HepG2 (cell line): ENCODE results near the gene ANAPC2. TPM values are rescaled to one million over a fixed set of nuclear protein-coding genes. Genes with fewer than 3 reads are reported as not detected.

ENCODE experiments used
- ARID3A ChIP-seq: IDR thresholded peaks from 2 replicates; pipeline ENCODE4 v1.6.1; 2012; ENCODE audit warnings: low read depth, low read length, improper control_type of control experiment
- HNRNPL ChIP-seq: fragments of 200-400 bp; formaldehyde crosslinking; IDR thresholded peaks from 2 replicates; pipeline ENCODE4 v1.6.1; 2017; ENCODE audit warnings: mild to moderate bottlenecking, low read depth, low read length
- HNRNPLL ChIP-seq: fragments of 200-400 bp; formaldehyde crosslinking; IDR thresholded peaks from 2 replicates; pipeline ENCODE4 v1.6.1; 2017; ENCODE audit warnings: mild to moderate bottlenecking, low read depth, low read length; ENCODE audit not compliant: poor library complexity, severe bottlenecking
- HOXA3 ChIP-seq: sonication (generic); formaldehyde crosslinking; IDR thresholded peaks from 2 replicates; pipeline ENCODE4 v1.5.0; 2020; ENCODE audit warnings: missing genetic modification reagents
- MYC ChIP-seq: sonication (generic); formaldehyde crosslinking; IDR thresholded peaks from 2 replicates; pipeline ENCODE4 v1.9.0; 2021; ENCODE audit warnings: missing genetic modification reagents, borderline replicate concordance
- MYNN ChIP-seq: sonication (generic); formaldehyde crosslinking; IDR thresholded peaks from 2 replicates; pipeline ENCODE4 v1.4.0; 2020; ENCODE audit warnings: mild to moderate bottlenecking, low read depth, missing genetic modification reagents
- NCOA1 ChIP-seq: sonication (generic); formaldehyde crosslinking; IDR thresholded peaks from 2 replicates; pipeline ENCODE4 v1.9.0; 2021; ENCODE audit warnings: missing genetic modification reagents
- USF2 ChIP-seq, 2 experiments: sonication (generic) in 1 of 2; formaldehyde crosslinking in 1 of 2; IDR thresholded peaks; 2 replicates each; pipeline versions ENCODE4 v1.5.1 to v1.6.1; 2011 to 2020; ENCODE audit warnings: borderline replicate concordance in 1 of 2, low read depth in 1 of 2, low read length in 1 of 2, mild to moderate bottlenecking in 1 of 2, missing genetic modification reagents in 1 of 2, moderate library complexity in 1 of 2
- ZBTB2 ChIP-seq: sonication (generic); formaldehyde crosslinking; IDR thresholded peaks from 2 replicates; pipeline ENCODE4 v1.8.0; 2022; ENCODE audit warnings: low read depth, missing genetic modification reagents
- ZFP62 ChIP-seq: sonication (generic); formaldehyde crosslinking; IDR thresholded peaks from 2 replicates; pipeline ENCODE4 v1.4.0; 2020; ENCODE audit warnings: missing genetic modification reagents
- ZFP82 ChIP-seq: sonication (generic); formaldehyde crosslinking; IDR thresholded peaks from 2 replicates; pipeline ENCODE4 v1.5.1; 2020; ENCODE audit warnings: mild to moderate bottlenecking, missing genetic modification reagents, borderline replicate concordance
- ZNF232 ChIP-seq: sonication (generic); formaldehyde crosslinking; IDR thresholded peaks from 2 replicates; pipeline ENCODE4 v1.4.0; 2020; ENCODE audit warnings: missing genetic modification reagents, borderline replicate concordance
- ZNF318 ChIP-seq: sonication (generic); formaldehyde crosslinking; IDR thresholded peaks from 2 replicates; pipeline ENCODE4 v1.4.0; 2020; ENCODE audit warnings: mild to moderate bottlenecking, missing genetic modification reagents
- ZNF570 ChIP-seq: sonication (generic); formaldehyde crosslinking; IDR thresholded peaks from 2 replicates; pipeline ENCODE4 v1.4.0; 2020; ENCODE audit warnings: mild to moderate bottlenecking, missing genetic modification reagents, borderline replicate concordance
- ZNF737 ChIP-seq: sonication (generic); formaldehyde crosslinking; IDR thresholded peaks from 2 replicates; pipeline ENCODE4 v1.5.0; 2020; ENCODE audit warnings: missing genetic modification reagents, mild to moderate bottlenecking, borderline replicate concordance
- polyA plus RNA-seq, 8 experiments: library from polyadenylated mRNA; depleted of rRNA in 3 of 8; stranded (reverse) in 7 of 8; unstranded in 1 of 8; fragments of >200 nt; fragmentation: Illumina TruSeq in 4 of 8; extraction: Trizol in 4 of 8; gene quantifications; 2 replicates each; pipeline versions ENCODE4 v1.2.1 to v1.2.3, GENCODE V29; 2011 to 2016; ENCODE audit warnings: low read depth in 4 of 8, missing spikeins in 1 of 8, mixed read lengths in 1 of 8; ENCODE audit not compliant: insufficient read depth in 1 of 8
- total RNA-seq, 5 experiments: library from RNA; depleted of rRNA; stranded (reverse); fragments of >200 nt; fragmentation: Illumina TruSeq; extraction: Trizol; gene quantifications; 2 replicates each; pipeline ENCODE4 v1.2.3, GENCODE V29; 2016; ENCODE audit warnings: low read depth in 1 of 5

Gene ANAPC2
- total and polyA plus RNA-seq, 2 of the 13 experiments (the other 11 are each of a cell fraction or from before 2014, with no cell fraction given), result 12.3 to 15.4 TPM

- TF ChIP-seq ZBTB2 (CRISPR knock-in tag) (peak; percentile 64), ZNF737 (CRISPR knock-in tag) (no peak), HNRNPL (peak; percentile 92), ZFP62 (CRISPR knock-in tag) (no peak), USF2 (IDR thresholded peaks at IDR 0.05; ENCODE audit: low read depth, low read length) (no peak), USF2 (CRISPR knock-in tag; IDR thresholded peaks at IDR 0.05; ENCODE audit: borderline replicate concordance) (no peak), ARID3A (no peak), ZNF232 (CRISPR knock-in tag) (no peak), ZFP82 (peak; percentile 53; the same call in 1 of the 2 replicates), NCOA1 (no peak), MYNN (no peak), HOXA3 (CRISPR knock-in tag) (peak; percentile 61; the same call in 1 of the 2 replicates), MYC (peak; percentile 42; the same call in 1 of the 2 replicates), ZNF318 (CRISPR knock-in tag) (no peak), ZNF570 (CRISPR knock-in tag) (no peak), HNRNPLL (peak; percentile 20)
Observed at GRCh38 chr9:137221506-137222111, 33.2 kb upstream of the ANAPC2 start (continued).
